T-helper 2 cell treated with Interferon-gamma antibody and Interleukin-4, amounts not matched to agents 100 ng/mL and 5 ng/mL, for 36 hours (primary cell): Measurements from ENCODE around the gene PTPRM. TPM values are rescaled to one million over a fixed set of nuclear protein-coding genes. Genes with fewer than 3 reads are reported as not detected.

ENCODE experiments used
- intact Hi-C: fragments of 100-400 bp; cut with micrococcal nuclease; formaldehyde crosslinking; loops from one replicate; pipeline ENCODE4 v1.15.1; 2023
- total RNA-seq: library from RNA; stranded (reverse); gene quantifications from 2 replicates; pipeline ENCODE4 v1.2.3, GENCODE V29; 2022

The PTPRM gene
- total RNA-seq, 1 donor from 2014 or later = 6.9 TPM

DNA sequence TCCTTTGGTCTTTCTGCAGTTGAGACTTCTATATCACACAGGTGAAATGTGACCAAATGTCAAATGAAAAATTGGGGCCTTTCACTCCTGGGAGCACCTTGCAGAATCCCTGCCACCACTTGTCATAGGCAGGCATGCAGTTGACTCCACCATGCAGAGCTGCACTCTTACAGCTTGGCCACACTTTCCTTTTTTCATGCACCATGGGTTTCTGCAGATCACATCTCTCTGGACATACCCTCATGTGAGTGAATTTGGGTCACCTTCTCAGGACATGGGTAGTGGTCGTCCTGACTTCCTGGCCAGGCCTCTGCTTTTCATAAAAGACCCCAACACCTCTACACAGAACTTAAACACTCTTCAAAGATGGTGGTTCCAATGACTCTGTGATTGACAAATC lies 887.0 kb downstream of the PTPRM start:
- intact Hi-C loops = no loop called here

DNA sequence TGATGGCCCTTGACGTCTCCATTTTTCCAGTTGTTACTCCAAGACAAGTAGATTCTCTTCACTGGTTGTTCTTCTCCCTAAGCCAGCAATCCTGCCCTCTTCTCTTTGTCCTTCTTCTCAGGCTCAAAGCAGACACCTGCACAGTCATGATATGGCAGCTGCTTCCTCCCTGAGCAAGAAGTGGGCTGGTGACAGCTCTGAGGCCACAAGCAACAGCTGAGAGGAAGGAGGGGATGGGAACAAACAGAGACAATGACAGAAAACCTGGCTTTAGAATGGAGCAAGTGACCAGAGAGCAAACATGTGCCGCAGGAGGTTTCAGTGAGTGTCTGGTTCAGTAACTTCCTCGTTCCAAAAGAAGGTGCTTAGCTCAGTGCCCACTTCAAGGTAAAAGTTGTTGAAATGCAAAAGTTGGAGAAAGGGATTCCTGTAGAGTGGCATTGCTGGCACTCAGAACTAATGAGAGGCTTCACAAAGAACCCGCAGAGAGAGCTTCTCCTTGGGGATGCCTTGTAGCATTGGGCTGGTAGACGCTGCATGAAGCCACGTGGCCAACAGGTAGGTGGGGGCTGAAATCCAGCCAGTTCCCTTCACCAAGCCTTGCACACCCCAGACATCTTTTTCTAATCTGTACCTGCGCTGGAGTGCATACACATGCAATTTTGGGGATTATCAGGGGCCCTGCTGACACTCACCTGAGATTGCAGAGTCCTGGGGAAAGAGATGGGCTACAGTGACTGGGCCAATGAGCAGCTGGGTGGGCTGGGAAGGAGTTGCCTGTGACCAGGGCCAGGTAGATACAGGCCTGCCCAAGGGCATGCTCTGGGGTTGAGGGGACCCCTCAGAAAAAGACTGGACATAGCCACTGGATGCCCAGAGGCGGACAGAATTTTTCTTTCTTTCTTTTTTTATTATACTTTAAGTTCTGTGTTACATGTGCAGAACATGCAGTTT lies 888.8 kb downstream of the PTPRM start:
- intact Hi-C loops = no loop called here
